ENCODE data around the gene HDHD3. TPM values are rescaled to one million over a fixed set of nuclear protein-coding genes. Genes with fewer than 3 reads are reported as not detected.

The HDHD3 gene
- total RNA-seq, 2 donors from 2014 or later = 24.3 to 37.1 TPM

DNA sequence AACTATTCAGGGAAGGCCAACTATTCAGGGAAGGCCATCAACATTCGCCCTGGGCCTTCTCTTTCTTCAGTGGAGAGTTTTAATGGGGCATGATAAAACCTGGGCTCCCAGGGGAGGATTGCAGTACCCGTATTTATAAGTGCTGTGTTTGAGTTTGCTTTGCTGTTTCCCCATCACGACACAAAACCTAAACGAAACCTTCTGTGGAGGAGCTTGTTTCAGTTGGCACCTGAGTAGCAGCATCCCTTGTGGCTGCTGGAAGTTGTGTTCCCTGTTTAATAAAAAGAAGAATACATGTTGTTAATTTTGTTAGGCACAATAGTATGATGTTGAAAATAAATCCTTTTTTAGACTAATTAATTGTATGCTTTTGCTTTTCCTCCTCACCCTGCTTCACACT lies 45.0 kb downstream of the HDHD3 start:
- H3K4me1 ChIP-seq (ENCODE audit: control insufficient read depth, insufficient read depth, low read length) = peaks cover 16% of the 10 kb centered on the region
- Mint-ChIP-seq H3K36me3 (ENCODE audit: low read depth) (no peaks in the 10 kb centered on the region), H3K4me3 (peak overlapping the region; percentile 18), H3K27ac (peak overlapping the region; percentile 78), H3K27me3 (ENCODE audit: insufficient read depth) (no peaks in the 10 kb centered on the region), H3K4me1 (peaks cover 39% of the 10 kb centered on the region), H3K9me3 (no peaks in the 10 kb centered on the region)
- H3K9ac ChIP-seq (ENCODE audit: extremely low read depth, low read length, poor library complexity, severe bottlenecking) = peak overlapping the region; percentile 61
- peak overlapping the region; percentile 12 for H3K4me3 ChIP-seq (ENCODE audit: low read length)
- no peak for TF ChIP-seq CTCF (conservative IDR thresholded peaks at IDR 0.05)
- no peaks in the 10 kb centered on the region for H3K36me3 ChIP-seq (ENCODE audit: control insufficient read depth, insufficient read depth, low read length)
- H3K9me3 ChIP-seq (ENCODE audit: control insufficient read depth, low read length) = no peaks in the 10 kb centered on the region
- WGBS, 2 experiments (ENCODE audit: insufficient coverage in 1 of 2, insufficient read length in 1 of 2) = 55 to 59% methylated on average over 3 to 4 of the region's 4 CpGs
- no peaks in the 10 kb centered on the region for H3K27me3 ChIP-seq (ENCODE audit: control insufficient read depth, insufficient read depth, low read length, poor library complexity, severe bottlenecking)
- DNase-seq = peak; percentile 57
- H3K27ac ChIP-seq (ENCODE audit: low read depth, low read length) = no peak overlapping the region

DNA sequence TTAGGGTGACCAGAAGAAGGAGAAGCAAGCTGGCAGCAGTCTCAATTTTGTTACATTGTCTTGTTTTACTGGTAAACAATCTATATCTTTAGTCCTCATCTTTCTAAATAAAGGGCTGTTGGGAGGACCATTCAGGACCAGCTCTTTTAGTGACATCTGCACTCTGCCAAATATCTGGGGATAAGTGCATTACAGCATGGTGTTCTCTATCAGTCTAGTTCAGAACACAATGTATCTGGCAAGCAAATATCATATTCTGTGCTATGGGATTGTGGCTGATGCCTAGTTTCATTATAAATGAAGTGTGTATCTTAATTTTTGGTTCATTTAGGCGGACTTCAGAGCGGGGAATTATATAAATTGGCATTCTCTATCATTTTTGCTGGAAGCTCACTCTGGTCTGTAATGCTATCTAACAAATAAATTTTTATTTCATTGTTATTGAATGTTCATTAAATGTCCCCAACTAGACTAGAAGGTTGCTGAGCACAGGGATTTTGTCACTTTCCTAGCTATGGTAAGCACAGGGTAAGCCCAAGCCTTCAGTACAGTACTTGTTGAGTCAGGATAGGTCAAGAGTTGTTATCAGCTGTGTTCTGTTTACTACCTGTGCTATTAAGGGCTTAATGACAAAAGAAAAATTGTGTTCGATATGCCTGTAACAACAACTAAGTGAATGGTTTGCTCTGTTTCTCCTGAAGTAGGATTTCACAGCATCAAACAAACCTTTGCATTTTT lies 48.6 kb downstream of the HDHD3 start:
- Mint-ChIP-seq H3K9me3 (no peaks in the 10 kb centered on the region), H3K4me1 (peaks cover 23% of the 10 kb centered on the region), H3K4me3 (no peak overlapping the region), H3K27me3 (ENCODE audit: insufficient read depth) (no peaks in the 10 kb centered on the region), H3K36me3 (ENCODE audit: low read depth) (no peaks in the 10 kb centered on the region), H3K27ac (no peak overlapping the region)
- Histone ChIP-seq H3K9ac (ENCODE audit: extremely low read depth, low read length, poor library complexity, severe bottlenecking) (no peak overlapping the region), H3K9me3 (ENCODE audit: control insufficient read depth, low read length) (no peaks in the 10 kb centered on the region), H3K27ac (ENCODE audit: low read depth, low read length) (no peak overlapping the region), H3K4me3 (ENCODE audit: low read length) (no peak overlapping the region), H3K36me3 (ENCODE audit: control insufficient read depth, insufficient read depth, low read length) (no peaks in the 10 kb centered on the region), H3K27me3 (ENCODE audit: control insufficient read depth, insufficient read depth, low read length, poor library complexity, severe bottlenecking) (no peaks in the 10 kb centered on the region), H3K4me1 (ENCODE audit: control insufficient read depth, insufficient read depth, low read length) (no peaks in the 10 kb centered on the region)
- TF ChIP-seq CTCF (conservative IDR thresholded peaks at IDR 0.05) = no peak
- WGBS, 2 experiments (ENCODE audit: insufficient coverage in 1 of 2, insufficient read length in 1 of 2) = 95% methylated on average over 3 of the region's 3 CpGs; no CpG with 5 or more reads in 1 of the 2 experiments
- no peak for DNase-seq

DNA sequence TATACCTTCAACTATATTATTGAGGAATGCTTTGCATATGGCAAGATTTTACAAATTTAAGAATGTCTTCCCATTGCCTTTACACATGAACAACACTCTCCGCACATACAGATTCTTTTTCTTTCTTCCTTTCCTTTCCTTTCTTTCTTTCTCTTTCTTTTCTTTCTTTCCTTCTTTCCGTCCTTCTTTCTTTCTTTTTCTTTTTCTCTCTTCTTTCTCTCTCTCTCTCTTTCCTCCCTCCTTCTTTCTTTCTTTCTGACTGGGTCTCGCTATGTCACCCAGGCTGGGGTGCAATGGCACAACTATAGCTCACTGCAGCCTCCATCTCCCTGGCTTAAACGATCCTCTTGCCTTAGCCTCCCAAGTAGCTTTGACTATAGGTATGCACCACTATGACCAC lies 50.6 kb downstream of the HDHD3 start:
- no peak overlapping the region for H3K9ac ChIP-seq (ENCODE audit: extremely low read depth, low read length, poor library complexity, severe bottlenecking)
- WGBS, 2 experiments (ENCODE audit: insufficient coverage in 1 of 2, insufficient read length in 1 of 2) = 91 to 92% methylated on average over 2 to 4 of the region's 4 CpGs
- H3K4me1 Mint-ChIP-seq = peaks cover 14% of the 10 kb centered on the region
- no peak overlapping the region for H3K4me3 ChIP-seq (ENCODE audit: low read length)
- no peaks in the 10 kb centered on the region for H3K36me3 ChIP-seq (ENCODE audit: control insufficient read depth, insufficient read depth, low read length)
- no peak overlapping the region for H3K4me3 Mint-ChIP-seq
- peaks cover 5% of the 10 kb centered on the region for H3K4me1 ChIP-seq (ENCODE audit: control insufficient read depth, insufficient read depth, low read length)
- no peaks in the 10 kb centered on the region for H3K9me3 Mint-ChIP-seq
- no peaks in the 10 kb centered on the region for H3K27me3 Mint-ChIP-seq (ENCODE audit: insufficient read depth)
- H3K27ac ChIP-seq (ENCODE audit: low read depth, low read length) = no peak overlapping the region
- no peak overlapping the region for H3K27ac Mint-ChIP-seq
- DNase-seq = no peak
- H3K9me3 ChIP-seq (ENCODE audit: control insufficient read depth, low read length) = no peaks in the 10 kb centered on the region
- H3K27me3 ChIP-seq (ENCODE audit: control insufficient read depth, insufficient read depth, low read length, poor library complexity, severe bottlenecking) = no peaks in the 10 kb centered on the region
- no peak for TF ChIP-seq CTCF (conservative IDR thresholded peaks at IDR 0.05)
- H3K36me3 Mint-ChIP-seq (ENCODE audit: low read depth) = no peaks in the 10 kb centered on the region

Other genes starting within 250 kb of the HDHD3 start
- 1 to 10 TPM; 1.8 to 3.1 TPM for gene SLC31A2, start 226.0 kb downstream of the HDHD3 start, total RNA-seq
- 10 to 100 TPM; 17.1 to 19.6 TPM for gene FKBP15, start 155.7 kb downstream of the HDHD3 start, total RNA-seq
- 10 to 100 TPM; 29.1 to 32.4 TPM for gene SLC31A1, start 155.4 kb downstream of the HDHD3 start, total RNA-seq
- gene CDC26, start 101.4 kb downstream of the HDHD3 start, total RNA-seq = 10 to 100 TPM; 34.7 to 39.7 TPM
- gene PRPF4, start 101.3 kb downstream of the HDHD3 start, total RNA-seq = 10 to 100 TPM; 35.7 to 36.0 TPM
- under 1 TPM; 0.48 to 0.97 TPM for gene RNF183, start 73.6 kb downstream of the HDHD3 start, total RNA-seq
- gene WDR31, start 36.7 kb downstream of the HDHD3 start, total RNA-seq = 1 to 10 TPM; 4.5 to 8.4 TPM
- 10 to 100 TPM; 14.1 to 17.9 TPM for gene BSPRY, start 27.4 kb downstream of the HDHD3 start, total RNA-seq
- gene ALAD, start 24.3 kb upstream of the HDHD3 start, total RNA-seq = 10 to 100 TPM; 40.4 to 51.9 TPM
- gene POLE3, start 33.7 kb upstream of the HDHD3 start, total RNA-seq = 10 to 100 TPM; 36.5 to 45.6 TPM
- gene C9orf43, start 33.8 kb upstream of the HDHD3 start, total RNA-seq = 1 to 10 TPM in 1 of 2 donors, under 1 TPM in 1; 0.40 to 1.1 TPM
- gene RGS3, start 86.7 kb upstream of the HDHD3 start, total RNA-seq = 10 to 100 TPM; 20.7 to 40.3 TPM